Measurements from ENCODE around the gene MYRF. TPM values are rescaled to one million over a fixed set of nuclear protein-coding genes. Genes with fewer than 3 reads are reported as not detected.

The MYRF gene
- polyA plus RNA-seq, 1 donor from 2014 or later = not detected

DNA sequence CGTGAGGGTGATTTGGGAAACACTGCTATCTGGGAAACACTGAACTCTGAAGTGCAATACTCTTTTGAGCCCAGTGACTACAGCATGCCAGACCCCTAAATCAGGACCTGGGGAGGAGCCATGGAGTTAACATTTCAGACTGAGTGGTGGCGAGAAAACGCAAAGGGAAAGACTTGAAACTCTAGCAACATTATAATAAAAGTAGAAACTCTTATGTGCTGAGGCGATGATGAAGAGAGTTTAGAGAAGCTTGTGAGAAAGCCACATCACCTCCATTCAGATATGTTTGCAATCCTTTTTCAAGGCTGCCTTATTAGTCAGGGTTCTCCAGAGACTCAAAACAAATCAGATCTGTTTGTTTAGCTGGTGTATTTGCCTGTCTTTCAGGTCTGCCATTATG is 42.1 kb downstream of the MYRF start:
- H3K9me3 Mint-ChIP-seq = no peaks in the 10 kb centered on the region
- no peaks in the 10 kb centered on the region for H3K27me3 Mint-ChIP-seq
- H3K36me3 Mint-ChIP-seq = peaks cover 4% of the 10 kb centered on the region
- H3K4me1 Mint-ChIP-seq = peaks cover 14 to 19% (median 17%) of the 10 kb centered on the region in 3 donors
- peak overlapping the region in 2 of 4 donors; percentile 25 to 49 for H3K4me3 Mint-ChIP-seq
- no peak overlapping the region for H3K27ac Mint-ChIP-seq

DNA sequence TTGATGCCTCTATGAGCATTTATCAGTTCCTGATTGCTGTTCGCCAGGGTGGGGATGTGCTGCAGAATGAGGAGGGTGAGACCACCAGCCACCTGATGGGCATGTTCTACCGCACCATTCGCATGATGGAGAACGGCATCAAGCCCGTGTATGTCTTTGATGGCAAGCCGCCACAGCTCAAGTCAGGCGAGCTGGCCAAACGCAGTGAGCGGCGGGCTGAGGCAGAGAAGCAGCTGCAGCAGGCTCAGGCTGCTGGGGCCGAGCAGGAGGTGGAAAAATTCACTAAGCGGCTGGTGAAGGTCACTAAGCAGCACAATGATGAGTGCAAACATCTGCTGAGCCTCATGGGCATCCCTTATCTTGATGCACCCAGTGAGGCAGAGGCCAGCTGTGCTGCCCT is 43.0 kb downstream of the MYRF start:
- Mint-ChIP-seq H3K4me1 (peaks cover 14 to 18% (median 17%) of the 10 kb centered on the region in 3 donors), H3K9me3 (no peaks in the 10 kb centered on the region), H3K27me3 (no peaks in the 10 kb centered on the region), H3K4me3 (peak overlapping the region in 1 of 4 donors; percentile 25), H3K27ac (peak overlapping the region in 1 of 3 donors; percentile 84), H3K36me3 (peaks cover 4% of the 10 kb centered on the region)

DNA sequence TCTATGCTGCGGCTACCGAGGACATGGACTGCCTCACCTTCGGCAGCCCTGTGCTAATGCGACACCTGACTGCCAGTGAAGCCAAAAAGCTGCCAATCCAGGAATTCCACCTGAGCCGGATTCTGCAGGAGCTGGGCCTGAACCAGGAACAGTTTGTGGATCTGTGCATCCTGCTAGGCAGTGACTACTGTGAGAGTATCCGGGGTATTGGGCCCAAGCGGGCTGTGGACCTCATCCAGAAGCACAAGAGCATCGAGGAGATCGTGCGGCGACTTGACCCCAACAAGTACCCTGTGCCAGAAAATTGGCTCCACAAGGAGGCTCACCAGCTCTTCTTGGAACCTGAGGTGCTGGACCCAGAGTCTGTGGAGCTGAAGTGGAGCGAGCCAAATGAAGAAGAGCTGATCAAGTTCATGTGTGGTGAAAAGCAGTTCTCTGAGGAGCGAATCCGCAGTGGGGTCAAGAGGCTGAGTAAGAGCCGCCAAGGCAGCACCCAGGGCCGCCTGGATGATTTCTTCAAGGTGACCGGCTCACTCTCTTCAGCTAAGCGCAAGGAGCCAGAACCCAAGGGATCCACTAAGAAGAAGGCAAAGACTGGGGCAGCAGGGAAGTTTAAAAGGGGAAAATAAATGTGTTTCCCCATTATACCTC is 43.6 kb downstream of the MYRF start:
- H3K9me3 Mint-ChIP-seq = no peaks in the 10 kb centered on the region
- no peak overlapping the region for H3K4me3 Mint-ChIP-seq
- H3K4me1 Mint-ChIP-seq = peaks cover 14 to 19% (median 17%) of the 10 kb centered on the region in 3 donors
- no peaks in the 10 kb centered on the region for H3K27me3 Mint-ChIP-seq
- H3K27ac Mint-ChIP-seq = no peak overlapping the region
- H3K36me3 Mint-ChIP-seq = peaks cover 4% of the 10 kb centered on the region

GRCh38 chr11:61797263-61797944 is 45.0 kb downstream of the MYRF start:
- no peaks in the 10 kb centered on the region for H3K9me3 Mint-ChIP-seq
- no peak overlapping the region for H3K27ac Mint-ChIP-seq
- H3K4me1 Mint-ChIP-seq = peaks cover 4 to 13% (median 11%) of the 10 kb centered on the region in 3 donors
- peaks cover 4% of the 10 kb centered on the region for H3K36me3 Mint-ChIP-seq
- H3K27me3 Mint-ChIP-seq = no peaks in the 10 kb centered on the region
- peak overlapping the region in 2 of 4 donors; percentile 52 to 54 for H3K4me3 Mint-ChIP-seq

DNA sequence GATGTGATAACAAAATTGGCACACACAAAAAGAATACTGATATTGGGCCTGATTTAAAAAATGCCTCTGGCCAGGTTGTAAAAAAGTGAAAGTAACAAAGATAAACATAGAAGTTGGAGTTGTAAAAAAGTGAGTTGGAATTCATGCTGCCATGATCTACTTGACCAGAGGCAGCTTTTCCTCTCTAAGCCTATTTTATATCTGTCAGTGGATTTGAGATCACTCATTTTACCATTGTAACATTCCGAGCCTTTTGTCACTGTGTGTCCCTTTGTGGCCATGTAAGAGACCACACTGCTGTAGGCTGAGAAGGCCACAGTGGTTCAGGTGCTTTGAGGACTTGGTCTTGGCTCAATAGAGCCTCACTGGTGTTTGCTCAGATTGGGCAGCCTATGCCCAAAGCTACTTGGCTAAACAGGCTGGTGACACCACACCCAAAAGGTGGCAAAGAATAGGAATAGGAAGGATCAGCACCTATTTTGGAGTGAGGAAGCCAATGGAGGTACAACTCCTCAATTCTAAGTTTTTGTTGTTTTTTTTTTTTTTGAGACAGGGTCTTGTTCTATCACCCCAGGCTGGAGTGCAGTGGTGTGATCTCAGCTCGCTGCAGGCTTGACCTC is 47.3 kb downstream of the MYRF start:
- H3K27ac Mint-ChIP-seq = no peak overlapping the region

GRCh38 chr11:61800331-61801281 is 48.2 kb downstream of the MYRF start:
- Mint-ChIP-seq H3K36me3 (peaks cover 4% of the 10 kb centered on the region), H3K4me3 (no peak overlapping the region), H3K4me1 (peaks cover 0 to 12% (median 1%) of the 10 kb centered on the region in 3 donors), H3K27ac (peak overlapping the region in 1 of 3 donors; percentile 40), H3K9me3 (no peaks in the 10 kb centered on the region), H3K27me3 (no peaks in the 10 kb centered on the region)

More for the DNA sequence above, 47.3 kb downstream of the MYRF start:
- Mint-ChIP-seq H3K4me1 (peaks cover 0 to 11% (median 1%) of the 10 kb centered on the region in 3 donors), H3K27me3 (no peaks in the 10 kb centered on the region), H3K36me3 (peaks cover 4% of the 10 kb centered on the region), H3K9me3 (no peaks in the 10 kb centered on the region), H3K4me3 (no peak overlapping the region)

DNA sequence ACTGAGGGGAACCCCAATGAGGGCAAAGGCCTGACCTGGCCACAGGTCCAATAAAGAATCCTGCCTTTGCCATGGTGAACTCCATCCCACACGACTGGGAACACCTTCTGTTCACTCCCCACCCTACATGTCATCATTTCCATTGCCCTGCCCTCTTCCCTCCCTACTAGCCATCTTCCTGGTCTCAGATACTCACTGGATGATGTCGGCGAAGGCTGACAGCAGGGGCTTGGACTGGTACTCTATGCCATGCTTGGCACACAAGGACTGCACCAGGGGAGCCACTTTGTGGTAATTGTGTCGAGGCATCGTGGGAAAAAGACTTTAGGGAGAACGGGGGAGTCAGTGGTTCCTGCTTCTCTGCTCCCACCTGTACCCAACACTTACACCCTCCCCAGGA is 50.2 kb downstream of the MYRF start:
- Mint-ChIP-seq H3K9me3 (no peaks in the 10 kb centered on the region), H3K4me3 (no peak overlapping the region), H3K4me1 (peaks cover 0 to 5% (median 1%) of the 10 kb centered on the region in 3 donors), H3K36me3 (no peaks in the 10 kb centered on the region), H3K27me3 (no peaks in the 10 kb centered on the region), H3K27ac (no peak overlapping the region)

- Mint-ChIP-seq H3K9me3 (no peaks in the 10 kb centered on the region), H3K4me1 (peaks cover 0 to 5% (median 0%) of the 10 kb centered on the region in 3 donors), H3K27me3 (no peaks in the 10 kb centered on the region), H3K27ac (peak overlapping the region in 1 of 3 donors; percentile 36), H3K4me3 (no peak overlapping the region), H3K36me3 (no peaks in the 10 kb centered on the region)
Observed at GRCh38 chr11:61803889-61804647, 51.6 kb downstream of the MYRF start.

- H3K27ac Mint-ChIP-seq = no peak overlapping the region
- H3K27me3 Mint-ChIP-seq = no peaks in the 10 kb centered on the region
- H3K9me3 Mint-ChIP-seq = no peaks in the 10 kb centered on the region
- no peaks in the 10 kb centered on the region for H3K36me3 Mint-ChIP-seq
- no peak overlapping the region for H3K4me3 Mint-ChIP-seq
- peaks cover 0 to 5% (median 0%) of the 10 kb centered on the region in 3 donors for H3K4me1 Mint-ChIP-seq
Observed at GRCh38 chr11:61805146-61805545, 52.7 kb downstream of the MYRF start.

DNA sequence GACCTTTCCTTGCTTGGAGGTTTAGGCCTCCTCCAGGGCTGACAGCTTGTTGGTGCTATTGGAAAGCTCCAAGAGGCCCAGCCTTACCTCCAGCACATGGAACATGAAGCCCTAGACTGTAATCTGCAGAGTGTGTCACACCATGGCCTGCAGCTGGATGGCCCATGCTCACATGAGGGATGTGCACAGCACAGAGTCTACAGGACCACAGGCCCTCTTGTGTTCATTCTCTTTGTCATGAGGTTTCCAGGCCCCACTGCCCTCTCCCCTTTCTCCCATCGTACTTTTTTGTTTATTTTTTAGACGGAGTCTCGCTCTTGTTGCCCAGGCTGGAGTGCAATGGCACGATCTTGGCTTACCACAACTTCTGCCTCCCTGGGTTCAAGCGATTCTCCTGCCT is 54.3 kb downstream of the MYRF start:
- peaks cover 0 to 3% (median 0%) of the 10 kb centered on the region in 3 donors for H3K4me1 Mint-ChIP-seq
- no peak overlapping the region for H3K4me3 Mint-ChIP-seq
- H3K9me3 Mint-ChIP-seq = no peaks in the 10 kb centered on the region
- no peaks in the 10 kb centered on the region for H3K27me3 Mint-ChIP-seq
- H3K27ac Mint-ChIP-seq = no peak overlapping the region
- no peaks in the 10 kb centered on the region for H3K36me3 Mint-ChIP-seq

DNA sequence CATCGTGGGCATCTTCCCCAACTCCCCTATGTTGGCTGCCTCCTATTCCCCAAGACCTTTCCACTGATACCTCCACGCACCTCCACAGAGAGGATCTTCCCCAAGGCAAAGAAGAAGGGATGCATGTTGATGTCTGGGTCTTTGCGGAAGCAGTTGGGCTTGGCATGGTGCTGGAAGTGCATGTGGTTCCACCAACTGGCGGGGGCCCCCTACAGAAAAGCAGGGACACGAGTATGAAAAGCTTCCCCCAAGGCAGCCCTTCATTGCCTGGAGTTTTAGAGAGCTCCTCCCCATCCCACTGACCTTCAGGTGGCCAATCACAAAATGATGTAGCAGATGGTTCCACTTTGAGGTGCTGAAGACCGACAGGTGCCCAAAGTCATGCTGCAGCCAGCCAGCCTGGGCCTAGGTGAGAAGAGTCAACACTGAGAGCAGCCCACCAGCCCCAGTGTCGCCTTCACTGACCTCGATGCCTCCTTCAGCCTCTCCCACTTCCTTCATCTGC is 58.3 kb downstream of the MYRF start:
- Mint-ChIP-seq H3K4me1 (peaks cover 0 to 6% (median 3%) of the 10 kb centered on the region in 3 donors), H3K4me3 (no peak overlapping the region), H3K36me3 (peaks cover 5% of the 10 kb centered on the region), H3K27ac (no peak overlapping the region), H3K9me3 (peaks cover 0 to 2% (median 0%) of the 10 kb centered on the region in 3 donors), H3K27me3 (no peaks in the 10 kb centered on the region)

DNA sequence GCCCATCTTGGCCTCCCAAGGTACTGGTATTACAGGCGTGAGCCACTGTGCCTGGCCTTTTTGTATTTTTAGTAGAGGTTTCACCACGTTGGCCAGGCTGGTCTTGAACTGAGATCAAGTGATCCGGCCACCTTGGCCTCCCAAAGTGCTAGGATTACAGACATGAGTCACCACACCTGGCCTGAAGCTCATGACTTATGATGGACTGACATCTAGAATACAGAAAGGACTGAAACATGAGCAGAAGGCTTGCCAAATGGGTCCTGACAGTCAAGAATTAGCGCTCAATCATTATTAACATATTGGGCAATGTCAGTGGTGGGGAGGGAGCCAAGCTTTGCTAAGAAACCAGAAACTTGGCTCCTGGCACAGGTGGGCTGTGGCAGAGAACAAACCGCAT is 59.4 kb downstream of the MYRF start:
- peaks cover 0 to 2% (median 0%) of the 10 kb centered on the region in 3 donors for H3K9me3 Mint-ChIP-seq
- peaks cover 3% of the 10 kb centered on the region for H3K27me3 Mint-ChIP-seq
- H3K36me3 Mint-ChIP-seq = peaks cover 5% of the 10 kb centered on the region
- H3K4me3 Mint-ChIP-seq = no peak overlapping the region
- peaks cover 0 to 8% (median 5%) of the 10 kb centered on the region in 3 donors for H3K4me1 Mint-ChIP-seq
- no peak overlapping the region for H3K27ac Mint-ChIP-seq

- H3K9me3 Mint-ChIP-seq = peaks cover 0 to 2% (median 0%) of the 10 kb centered on the region in 3 donors
- peaks cover 0 to 8% (median 5%) of the 10 kb centered on the region in 3 donors for H3K4me1 Mint-ChIP-seq
- peaks cover 5% of the 10 kb centered on the region for H3K36me3 Mint-ChIP-seq
- H3K4me3 Mint-ChIP-seq = no peak overlapping the region
- H3K27ac Mint-ChIP-seq = no peak overlapping the region
- H3K27me3 Mint-ChIP-seq = peaks cover 3% of the 10 kb centered on the region
Observed at GRCh38 chr11:61812736-61813411, 60.4 kb downstream of the MYRF start.

All from IgD-negative memory B cell (primary cell).